PC-9 (cell line): ENCODE results near the gene CDNF. TPM values are rescaled to one million over a fixed set of nuclear protein-coding genes. Genes with fewer than 3 reads are reported as not detected.

Experiments used
- BruUV-seq: library from RNA; stranded (reverse); fragments of 400-500 nt; replicated peaks from 2 replicates; lab custom pipeline; 2021; lab: Mats Ljungman, UMichigan
- CTCF ChIA-PET: fragments of 300-600 bp; sonication (Branson Sonifier 250); formaldehyde crosslinking; loops from one replicate; lab custom pipeline; 2022; ENCODE audit warnings: antibody characterized with exemption; lab: Charles Lee
- POLR2A ChIA-PET: fragments of 300-600 bp; sonication (Branson Sonifier 250); formaldehyde crosslinking; loops from one replicate; lab custom pipeline; 2022; ENCODE audit warnings: antibody characterized with exemption; ENCODE audit not compliant: unreplicated experiment; lab: Charles Lee
- DNase-seq, 2 experiments: peaks; one replicate each; pipeline versions ENCODE4 v3.0.0 to v3.0.0-alpha.2; 2015 to 2022; ENCODE audit warnings: mixed read lengths in 1 of 2
- H2AFZ ChIP-seq: fragments of 200-600 bp; sonication (generic); 2 replicates; pipeline ENCODE4 v1.8.1; 2017; ENCODE audit warnings: antibody characterized with exemption
- H3F3A ChIP-seq: fragments of 200-600 bp; sonication (generic); 2 replicates; pipeline ENCODE4 v1.8.1; 2017; ENCODE audit warnings: antibody characterized with exemption, mild to moderate bottlenecking, low read depth; ENCODE audit not compliant: insufficient read depth
- H3K27ac ChIP-seq: fragments of 200-600 bp; sonication (generic); 2 replicates; pipeline ENCODE4 v1.6.1; 2016; ENCODE audit warnings: mixed run types
- H3K27me3 ChIP-seq: fragments of 200-600 bp; sonication (generic); 2 replicates; pipeline ENCODE4 v1.6.1; 2016; ENCODE audit warnings: low read depth, mixed run types; ENCODE audit not compliant: insufficient read depth
- H3K36me3 ChIP-seq: fragments of 200-600 bp; sonication (generic); 2 replicates; pipeline ENCODE4 v1.6.1; 2016; ENCODE audit warnings: low read depth, mixed run types
- H3K4me1 ChIP-seq: fragments of 200-600 bp; sonication (generic); replicated peaks from 2 replicates; pipeline ENCODE4 v1.6.1; 2016; ENCODE audit warnings: mixed run types; ENCODE audit not compliant: insufficient read depth
- H3K4me2 ChIP-seq: fragments of 200-600 bp; sonication (generic); 2 replicates; pipeline ENCODE4 v1.6.1; 2017; ENCODE audit warnings: mixed run types
- H3K4me3 ChIP-seq: fragments of 200-600 bp; sonication (generic); 2 replicates; pipeline ENCODE4 v1.6.1; 2016; ENCODE audit warnings: mixed run types
- H3K79me2 ChIP-seq: fragments of 200-600 bp; sonication (generic); 2 replicates; pipeline ENCODE4 v1.6.1; 2017; ENCODE audit warnings: low read depth, mixed run types
- H3K9me2 ChIP-seq: fragments of 200-600 bp; sonication (generic); 2 replicates; pipeline ENCODE4 v1.8.1; 2017; ENCODE audit warnings: mild to moderate bottlenecking; ENCODE audit not compliant: insufficient read depth
- H3K9me3 ChIP-seq: fragments of 200-600 bp; sonication (generic); 2 replicates; pipeline ENCODE4 v1.8.1; 2016; ENCODE audit warnings: low read depth; ENCODE audit not compliant: insufficient read depth
- H4K20me1 ChIP-seq: fragments of 200-600 bp; sonication (generic); 2 replicates; pipeline ENCODE4 v1.8.1; 2017; ENCODE audit not compliant: insufficient read depth
- CTCF ChIP-seq: fragments of 200-600 bp; sonication (generic); conservative IDR thresholded peaks from 2 replicates; pipeline ENCODE4 v1.6.1; 2017; ENCODE audit warnings: mixed run types, antibody characterized with exemption, mild to moderate bottlenecking, moderate library complexity
- EZH2 ChIP-seq: fragments of 200-600 bp; sonication (generic); IDR thresholded peaks from 2 replicates; pipeline ENCODE4 v1.8.0; 2017; ENCODE audit warnings: antibody characterized with exemption, low read depth
- intact Hi-C: fragments of 100-400 bp; cut with micrococcal nuclease; formaldehyde crosslinking; loops from one replicate; pipeline ENCODE4 v1.10.0; 2022; ENCODE audit not compliant: unreplicated experiment
- total RNA-seq: library from RNA; stranded (reverse); gene quantifications from 2 replicates; pipeline ENCODE4 v1.2.3, GENCODE V29; 2021

The CDNF gene
- total RNA-seq, 1 experiment from 2014 or later, result 0.48 TPM

GRCh38 chr10:14782691-14783363 lies 55.0 kb downstream of the CDNF start:
- H3K27me3 ChIP-seq, result no peaks in the 10 kb centered on the region
- peak; percentile 77 to 93 for DNase-seq
- H3K4me3 ChIP-seq, result no peak overlapping the region
- TF ChIP-seq EZH2, result no peak
- H3K4me2 ChIP-seq, result peak overlapping the region; percentile 66
- no peaks in the 10 kb centered on the region for H4K20me1 ChIP-seq
- H3K79me2 ChIP-seq, result no peaks in the 10 kb centered on the region
- peak overlapping the region; percentile 89 for H3K27ac ChIP-seq
- H3K9me3 ChIP-seq, result no peaks in the 10 kb centered on the region
- no peaks in the 10 kb centered on the region for H3K36me3 ChIP-seq
- no peaks in the 10 kb centered on the region for H3K9me2 ChIP-seq
- POLR2A ChIA-PET, result no interaction called here
- H3K4me1 ChIP-seq, result peaks cover 36% of the 10 kb centered on the region
- intact Hi-C loops, result loop anchor here (2.0 to 5.0 kb wide), 3 partner anchors 26 to 70 kb away; no protein-coding TSS in a partner anchor
- CTCF ChIA-PET, result interaction anchor here (0.6 kb wide), 1 partner anchor 33 kb away, joined by 4 read pairs; no protein-coding TSS in a partner anchor
- H2AFZ ChIP-seq, result 0 out of 2 replicates have a peak overlapping the region, but pooled peaks have one; percentile 36
- H3F3A ChIP-seq, result peaks cover 22% of the 10 kb centered on the region; the same call in 1 of the 2 replicates
- BruUV-seq, result TSS peak; percentile 78

- Histone ChIP-seq H3K79me2 (no peaks in the 10 kb centered on the region), H3K4me3 (no peak overlapping the region), H3K4me1 (peaks cover 36% of the 10 kb centered on the region), H2AFZ (no peak overlapping the region), H3K9me2 (no peaks in the 10 kb centered on the region), H3K9me3 (no peaks in the 10 kb centered on the region), H4K20me1 (no peaks in the 10 kb centered on the region), H3K27ac (peak overlapping the region; percentile 89), H3K4me2 (no peak overlapping the region), H3K36me3 (no peaks in the 10 kb centered on the region), H3F3A (peaks cover 22% of the 10 kb centered on the region; the same call in 1 of the 2 replicates), H3K27me3 (no peaks in the 10 kb centered on the region)
- TSS peak; percentile 55 for BruUV-seq
- no peak for DNase-seq
- ChIA-PET POLR2A (no interaction called here), CTCF (no interaction called here)
- intact Hi-C loops, result loop anchor here (2.0 to 5.0 kb wide), 3 partner anchors 27 to 69 kb away; no protein-coding TSS in a partner anchor
- TF ChIP-seq CTCF, result no peak
- TF ChIP-seq EZH2, result no peak
Observed at GRCh38 chr10:14781763-14782162, 56.1 kb downstream of the CDNF start.

- Histone ChIP-seq H3K27me3 (no peaks in the 10 kb centered on the region), H3K4me1 (peaks cover 36% of the 10 kb centered on the region), H3K9me3 (no peaks in the 10 kb centered on the region), H4K20me1 (no peaks in the 10 kb centered on the region), H3F3A (peaks cover 22% of the 10 kb centered on the region; the same call in 1 of the 2 replicates), H3K4me2 (peak overlapping the region; percentile 31; the same call in 1 of the 2 replicates), H3K9me2 (no peaks in the 10 kb centered on the region), H3K79me2 (no peaks in the 10 kb centered on the region), H2AFZ (peak overlapping the region; percentile 43; the same call in 1 of the 2 replicates), H3K4me3 (no peak overlapping the region), H3K27ac (peak overlapping the region; percentile 57), H3K36me3 (no peaks in the 10 kb centered on the region)
- TF ChIP-seq CTCF (no peak), EZH2 (no peak)
- BruUV-seq, result no TSS peak
- intact Hi-C loops, result loop anchor here (1.0 kb wide), 1 partner anchor 31 kb away; no protein-coding TSS in a partner anchor
- ChIA-PET CTCF (no interaction called here), POLR2A (no interaction called here)
- DNase-seq, result peak; percentile 25 to 59
Observed at GRCh38 chr10:14779001-14779651, 58.7 kb downstream of the CDNF start.
